Cerebellar nuclear complex (tissue), 1 donor: ENCODE results near the gene GMPPA.

ENCODE experiments used
- DNase-seq, 2 experiments: peaks; one replicate each; lab custom pipeline; 2025; lab: John Stamatoyannopoulos, UW

The GMPPA gene

DNA sequence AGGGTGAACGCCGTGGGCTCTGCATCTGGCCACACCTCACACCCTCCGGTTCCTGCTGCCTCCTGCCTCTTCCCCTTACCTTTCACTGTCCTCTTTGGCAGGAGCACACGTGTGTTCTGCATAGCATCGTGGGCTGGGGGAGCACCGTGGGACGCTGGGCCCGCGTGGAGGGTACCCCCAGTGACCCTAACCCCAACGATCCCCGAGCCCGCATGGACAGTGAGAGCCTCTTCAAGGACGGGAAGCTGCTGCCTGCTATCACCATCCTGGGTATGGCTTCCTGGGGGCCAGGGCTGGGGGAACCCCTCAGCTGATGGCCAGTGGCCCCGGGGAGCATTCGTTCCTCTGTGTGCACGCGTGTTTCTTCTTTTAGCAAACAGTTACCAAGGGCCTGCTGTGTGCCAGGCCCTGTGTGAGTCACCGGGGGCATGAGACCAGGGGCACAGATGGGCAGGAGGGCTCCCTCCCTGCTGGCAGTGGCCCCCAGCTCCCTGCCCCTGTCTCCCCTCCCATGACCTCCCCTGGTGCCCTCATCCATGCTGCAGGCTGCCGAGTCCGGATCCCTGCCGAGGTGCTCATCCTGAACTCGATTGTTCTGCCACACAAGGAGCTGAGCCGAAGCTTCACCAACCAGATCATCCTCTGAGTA is 7.6 kb downstream of the GMPPA start:
- no peak for DNase-seq

DNA sequence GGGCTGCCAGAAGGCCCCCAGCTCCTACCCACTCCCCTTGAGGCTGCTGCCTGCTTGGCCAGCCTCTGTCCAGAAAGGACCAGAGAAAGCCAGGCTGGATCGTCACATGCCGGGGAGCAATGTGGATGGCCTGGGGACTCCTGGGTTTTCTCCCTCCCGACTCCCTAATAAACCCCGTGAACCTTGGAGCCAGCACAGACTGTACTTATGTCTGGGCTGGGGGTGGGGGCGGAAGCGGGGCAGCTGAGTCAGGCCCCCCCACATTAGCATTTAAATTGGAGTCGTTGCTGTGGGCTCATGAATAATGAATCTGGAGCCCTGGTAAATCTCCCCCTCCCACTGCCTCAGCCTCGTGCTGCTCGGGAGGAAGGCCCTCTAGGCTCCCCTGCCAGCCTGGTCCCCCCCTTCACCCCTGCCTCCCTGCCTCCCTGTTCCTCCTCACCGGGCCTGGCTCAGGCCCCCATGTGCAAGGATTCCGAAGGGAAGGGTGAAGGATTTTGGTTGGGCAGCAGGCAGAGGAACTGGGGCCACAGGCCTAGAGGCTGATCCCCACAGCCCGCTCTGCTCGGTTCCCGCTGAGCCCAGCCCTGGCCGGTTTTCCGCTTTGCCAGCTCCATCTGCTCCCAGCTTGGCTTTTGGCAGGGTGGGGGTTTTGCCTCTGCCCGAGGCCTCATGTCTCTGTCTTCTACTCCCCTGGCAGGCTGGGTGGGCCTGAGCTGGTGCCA is 8.3 kb downstream of the GMPPA start:
- peak; percentile 30 to 70 for DNase-seq

DNA sequence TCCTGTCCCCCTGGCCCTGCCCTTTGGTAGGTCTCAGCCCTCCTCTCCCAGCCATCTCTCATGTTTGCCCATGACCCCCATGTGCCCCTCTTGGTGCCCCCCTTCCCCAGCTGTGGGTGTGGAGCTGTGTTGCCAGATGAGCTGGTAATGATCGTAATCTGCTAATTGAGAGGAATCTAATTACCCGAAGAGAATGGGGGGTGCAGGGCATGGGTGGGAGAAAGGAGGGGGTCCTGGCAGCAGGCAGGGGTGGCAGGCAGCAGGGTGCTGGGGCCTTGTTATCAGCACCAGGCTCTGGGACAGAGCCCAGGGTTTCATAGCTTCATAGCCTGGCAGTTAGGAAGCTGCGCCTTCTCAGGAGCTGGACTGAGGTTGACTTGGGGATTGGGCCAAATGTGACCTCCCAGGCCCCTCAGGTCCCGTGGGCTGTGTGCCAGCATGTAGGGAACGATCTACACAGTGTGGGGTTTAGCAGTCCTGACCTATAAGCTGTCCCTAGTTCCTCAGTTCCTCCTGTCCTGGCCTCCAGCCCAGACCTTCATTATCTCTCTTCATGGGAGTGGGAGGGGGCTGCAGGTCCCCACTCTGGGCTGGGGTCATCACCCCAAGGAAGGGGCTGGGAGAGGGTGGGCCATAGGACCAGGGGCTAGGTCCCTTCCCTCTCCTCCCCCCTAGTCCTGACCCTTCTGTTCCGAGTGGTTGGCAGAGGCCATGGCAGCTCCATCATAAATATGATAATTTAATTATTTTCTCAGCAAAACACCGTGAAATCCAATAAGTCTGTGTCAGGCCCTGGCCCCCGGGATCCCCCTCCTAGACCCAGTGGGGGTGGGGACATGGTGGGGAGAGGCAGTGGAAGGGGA is 9.1 kb downstream of the GMPPA start:
- DNase-seq: no peak

DNA sequence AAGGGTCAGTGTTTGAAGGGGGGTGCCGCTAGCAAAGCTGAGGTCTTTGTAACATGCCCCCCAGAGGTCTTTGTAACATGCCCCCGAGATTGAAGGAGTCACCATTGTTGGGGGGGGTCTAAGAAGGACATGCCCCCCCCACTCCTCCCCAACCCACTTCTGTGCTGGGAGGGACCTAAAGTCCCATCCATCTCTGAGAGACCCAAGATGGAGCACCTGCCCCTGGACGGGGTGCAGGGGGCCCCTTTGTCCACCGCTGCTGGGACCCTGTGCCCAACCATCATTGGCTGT is 9.7 kb downstream of the GMPPA start:
- no peak for DNase-seq

DNA sequence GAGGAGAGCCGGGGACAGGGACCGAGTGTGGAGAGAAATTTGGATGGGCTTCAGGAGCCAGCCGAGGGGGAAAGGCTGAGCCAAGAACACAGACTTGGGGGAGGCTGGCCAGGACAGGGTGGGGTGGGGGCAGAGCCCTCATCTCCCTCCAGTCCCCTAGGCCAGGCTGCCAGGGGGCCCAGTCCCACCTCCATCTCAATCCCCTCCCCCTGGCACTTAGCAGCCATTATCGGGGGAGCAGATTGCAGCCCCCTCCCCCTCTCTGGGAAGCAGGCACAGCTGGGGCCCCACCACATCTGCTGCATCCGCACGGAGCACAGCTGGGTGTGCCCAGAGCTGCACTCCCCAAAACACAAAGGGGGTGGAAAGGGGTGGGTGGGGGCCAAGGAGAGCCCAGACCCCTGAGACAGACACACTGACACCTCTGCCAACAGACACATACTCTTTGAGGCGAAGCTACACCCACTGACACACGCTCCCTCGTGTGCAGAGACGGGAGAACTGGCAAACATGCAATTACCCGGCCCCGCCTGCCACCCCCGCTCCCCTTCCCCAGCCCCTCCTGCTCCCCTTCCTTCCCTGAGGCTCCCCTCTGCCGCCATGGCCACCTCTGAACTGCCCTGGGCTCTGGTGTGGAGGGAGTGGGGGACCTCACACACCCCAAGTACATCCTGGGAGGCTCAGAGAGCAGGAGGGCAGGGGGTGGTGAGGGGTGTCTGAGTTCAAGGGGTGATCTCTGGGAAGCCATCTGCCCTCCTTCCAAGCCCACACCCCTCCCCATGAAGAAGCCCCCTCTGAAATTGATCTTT is 10.5 kb downstream of the GMPPA start:
- no peak for DNase-seq

DNA sequence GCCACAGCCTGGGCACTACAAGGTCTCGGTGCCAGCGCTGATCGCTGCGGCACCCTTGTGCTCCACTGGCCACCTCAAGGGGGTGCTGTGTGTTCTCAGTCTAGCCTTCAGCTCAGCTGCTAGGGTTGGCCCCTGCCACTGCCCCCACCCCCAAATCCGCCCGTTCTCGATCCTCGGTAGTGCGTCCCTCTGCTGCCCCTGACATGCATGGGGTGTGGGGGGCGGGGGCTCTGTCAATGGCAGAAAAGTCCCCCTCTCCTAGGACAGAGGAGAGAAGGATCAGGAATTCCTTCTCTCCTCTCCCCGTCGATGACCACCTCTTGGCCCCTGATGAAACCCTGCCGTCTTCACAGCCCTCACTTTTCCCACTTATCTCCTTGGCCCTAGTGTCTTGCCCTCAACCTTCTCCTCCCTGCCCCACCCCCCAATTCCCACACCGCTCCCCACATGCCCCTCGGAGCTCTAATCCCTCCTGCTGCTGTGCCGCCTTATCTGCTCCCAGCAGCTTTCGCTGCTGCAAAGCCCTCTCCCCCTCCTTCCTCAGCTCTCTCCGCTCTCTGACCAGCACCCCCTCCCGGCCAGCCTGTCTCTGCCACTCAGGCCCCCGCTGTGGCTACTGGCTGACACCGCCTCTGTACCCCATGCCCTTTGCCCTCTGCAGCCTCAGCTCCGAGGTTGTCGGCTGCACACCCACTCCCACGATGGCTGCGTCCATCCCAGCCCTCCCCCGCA is 11.3 kb downstream of the GMPPA start:
- DNase-seq: no peak

DNA sequence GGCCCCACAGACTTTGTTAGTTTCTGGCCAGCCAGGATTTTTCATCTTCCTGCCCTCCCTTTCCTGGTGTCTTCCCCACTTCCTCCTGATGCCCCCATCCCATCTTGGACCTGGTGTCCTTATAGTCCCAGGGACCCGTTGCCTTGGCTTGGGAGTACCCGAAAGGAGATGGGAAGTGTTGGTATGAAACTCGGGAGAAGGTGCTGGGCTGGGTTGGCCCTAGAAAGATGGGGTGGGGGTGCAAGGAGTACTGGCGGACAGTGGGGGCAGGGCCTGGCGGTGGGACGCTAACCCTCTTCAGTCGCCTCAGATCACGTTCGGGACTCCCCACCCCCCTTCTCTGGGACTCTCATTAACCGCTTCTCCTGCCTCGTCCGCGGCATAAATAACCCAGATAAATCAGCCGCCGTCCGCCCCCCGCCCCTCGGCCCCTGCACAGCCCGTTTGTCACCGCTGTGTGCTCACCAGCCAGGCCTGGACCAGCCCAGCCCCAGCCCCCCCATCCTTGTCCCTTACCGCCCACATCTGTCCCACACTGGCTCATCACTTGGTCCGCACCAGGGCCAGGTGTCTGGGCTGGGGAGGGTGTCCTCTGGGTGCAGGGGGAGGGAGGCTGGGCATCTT is 11.9 kb downstream of the GMPPA start:
- DNase-seq: no peak

DNA sequence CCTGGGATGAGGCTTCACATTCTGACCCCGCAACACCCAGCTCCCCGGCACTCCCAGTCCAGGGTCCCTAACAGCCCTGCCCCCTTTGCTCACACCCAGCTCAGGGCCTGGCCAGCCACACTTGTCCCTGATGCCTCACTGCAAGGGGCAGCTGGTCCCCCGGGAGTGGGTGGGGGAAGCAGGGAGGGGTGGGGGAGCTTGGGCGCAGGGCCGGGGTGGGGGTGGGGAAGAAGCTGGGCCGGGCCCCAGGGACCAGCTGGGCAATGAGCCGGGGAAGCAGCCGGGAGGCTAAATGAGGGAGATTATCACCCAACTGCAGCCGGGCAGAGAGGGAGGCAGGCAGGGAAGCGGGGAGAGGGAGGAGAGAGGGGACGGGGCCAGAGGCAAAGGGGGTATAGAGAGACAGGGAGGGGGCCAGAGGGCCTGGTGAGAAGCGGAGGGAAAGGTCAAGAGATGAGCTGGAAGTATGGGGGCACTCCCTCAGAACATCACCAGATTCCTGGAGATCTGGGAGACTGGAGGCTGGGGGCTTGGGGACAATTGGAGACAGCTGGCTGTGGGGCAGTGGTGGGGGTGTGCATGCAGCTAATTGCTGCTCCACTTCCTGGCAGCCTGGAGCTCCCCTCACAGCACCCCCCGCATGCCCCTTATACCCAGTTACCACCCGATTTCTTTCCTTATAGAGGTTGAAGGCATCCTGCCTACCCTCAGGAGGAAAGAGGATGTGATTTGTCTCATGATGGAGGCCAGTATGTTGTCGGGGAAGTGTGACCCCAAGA is 13.0 kb downstream of the GMPPA start:
- DNase-seq: no peak

DNA sequence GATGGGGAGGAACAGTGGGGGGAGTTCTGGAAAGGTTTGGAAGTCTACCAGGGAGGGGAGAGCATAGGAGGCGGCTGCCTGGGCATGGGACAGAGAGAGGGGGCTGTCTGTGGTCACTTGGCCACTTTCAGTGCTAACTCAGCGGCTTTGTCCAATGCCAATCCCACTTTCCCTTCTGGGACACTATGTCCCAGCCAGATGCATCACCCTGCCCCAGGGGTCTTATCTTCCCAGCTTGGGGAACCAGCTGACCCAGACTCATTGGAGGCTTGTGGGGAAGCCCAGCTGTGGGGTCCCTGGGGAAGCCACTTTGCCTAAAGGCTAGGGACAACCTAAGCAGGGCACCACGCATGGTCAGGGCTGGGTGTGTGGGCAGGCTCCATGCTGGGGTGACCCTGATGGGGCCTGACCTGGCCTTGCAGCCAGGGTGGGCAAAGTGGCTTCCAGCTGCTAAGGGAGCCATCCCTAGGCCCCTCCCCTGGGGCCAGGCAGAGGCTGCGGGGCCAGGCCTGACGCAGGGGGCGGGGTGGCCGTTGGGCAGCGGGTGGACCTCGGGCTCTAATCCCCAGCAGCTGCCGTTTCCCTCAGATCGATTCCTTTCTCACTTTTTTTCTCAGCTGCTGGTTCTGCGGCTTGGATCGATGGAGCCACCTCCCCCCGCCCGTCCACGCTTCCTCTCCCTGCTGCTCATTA is 14.0 kb downstream of the GMPPA start:
- no peak for DNase-seq

DNA sequence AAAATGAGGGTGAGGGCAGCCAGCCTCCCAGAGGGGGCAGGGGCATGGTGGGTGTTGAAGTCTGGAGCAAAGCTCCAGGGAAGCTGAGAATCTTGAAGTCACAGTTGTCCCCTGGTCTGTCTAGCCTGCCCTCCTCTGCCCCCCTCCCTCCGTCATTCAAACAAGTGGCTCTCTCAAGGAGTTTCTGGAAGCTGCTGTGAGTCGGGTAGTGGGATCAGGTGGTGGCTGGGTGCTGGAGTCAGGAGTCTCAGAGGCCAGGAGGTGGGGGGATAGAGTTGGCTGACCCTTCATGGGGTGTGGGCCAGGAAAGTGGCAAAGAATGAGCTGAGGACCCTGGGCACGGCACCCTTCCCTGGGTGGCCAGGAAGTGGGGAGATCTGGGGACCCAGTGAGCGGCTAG is 15.1 kb downstream of the GMPPA start:
- no peak for DNase-seq

DNA sequence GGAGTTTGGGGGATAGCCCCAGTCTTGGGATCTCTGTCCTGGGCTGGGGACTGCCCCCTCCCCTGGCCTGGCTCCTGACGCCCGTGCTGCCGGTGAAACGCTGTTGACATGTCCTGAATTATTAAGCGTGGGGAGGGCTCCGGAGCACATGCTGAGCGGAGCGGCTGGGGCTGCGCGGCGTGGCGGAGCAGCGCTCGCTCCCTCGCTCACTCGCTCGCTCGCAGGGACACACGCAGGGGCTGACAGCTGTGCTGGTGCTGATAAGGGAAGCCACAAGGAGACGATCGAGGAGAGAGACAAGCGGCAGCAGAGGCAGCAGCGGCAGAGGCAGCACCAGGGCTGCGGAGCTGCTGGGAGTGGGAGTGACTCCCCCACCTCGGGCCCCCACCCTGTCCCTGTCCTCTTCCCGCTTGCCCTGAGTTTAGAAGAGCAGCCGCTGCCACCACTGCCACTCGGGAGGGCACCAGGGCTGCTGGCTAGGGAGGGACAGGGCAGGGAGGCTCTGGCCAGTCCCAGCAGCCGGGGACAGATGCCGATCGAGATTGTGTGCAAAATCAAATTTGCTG is 15.6 kb downstream of the GMPPA start, which contains the start of gene ASIC4:
Gene ASIC4, plus strand, starts transcription at position 287 of the 566 bp plus-strand sequence. Its CDS starts 243 bp downstream, at position 530.
- no peak for DNase-seq

DNA sequence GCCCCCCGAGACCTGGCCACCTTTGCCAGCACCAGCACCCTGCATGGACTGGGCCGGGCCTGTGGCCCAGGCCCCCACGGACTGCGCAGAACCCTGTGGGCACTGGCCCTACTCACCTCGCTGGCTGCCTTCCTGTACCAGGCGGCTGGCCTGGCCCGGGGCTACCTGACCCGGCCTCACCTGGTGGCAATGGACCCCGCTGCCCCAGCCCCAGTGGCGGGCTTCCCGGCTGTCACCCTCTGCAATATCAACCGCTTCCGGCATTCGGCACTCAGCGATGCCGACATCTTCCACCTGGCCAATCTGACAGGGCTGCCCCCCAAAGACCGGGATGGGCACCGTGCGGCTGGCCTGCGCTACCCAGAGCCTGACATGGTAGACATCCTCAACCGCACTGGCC is 16.1 kb downstream of the GMPPA start:
- DNase-seq: no peak

DNA sequence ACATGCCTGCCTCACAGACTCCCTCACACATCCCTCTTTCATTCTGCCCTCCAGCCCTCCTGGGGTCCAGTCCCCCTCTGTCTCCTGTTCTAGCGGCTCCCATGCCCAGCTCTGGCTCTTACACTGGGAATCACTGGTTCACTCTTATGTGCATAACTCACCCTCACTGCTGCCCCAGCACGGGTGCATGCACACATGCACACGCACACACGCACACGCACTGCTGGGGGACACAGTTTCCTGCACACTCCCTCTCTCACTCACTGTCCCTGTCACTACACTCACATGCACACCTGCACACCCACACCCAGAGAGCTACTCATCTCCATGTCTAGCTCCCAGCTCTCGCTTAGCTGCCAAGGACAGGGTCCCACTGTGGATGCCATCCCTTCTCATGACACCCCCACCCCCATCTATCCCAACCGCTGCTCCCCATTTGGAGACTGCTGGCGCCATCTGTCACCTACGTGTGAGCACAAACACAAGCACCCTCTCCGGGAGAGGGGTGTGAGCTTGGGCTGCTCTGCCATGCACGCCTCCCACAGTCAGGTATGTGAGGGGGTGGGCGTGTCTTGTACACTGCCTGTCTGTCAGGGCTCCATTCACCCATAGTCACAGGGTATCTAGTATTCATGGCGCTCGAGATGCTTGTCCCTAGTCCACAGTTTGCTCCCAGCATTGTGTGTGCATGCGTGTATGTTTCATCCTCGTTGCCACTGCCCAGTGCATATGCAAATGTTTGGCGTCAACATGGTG is 17.4 kb downstream of the GMPPA start:
- DNase-seq: no peak

DNA sequence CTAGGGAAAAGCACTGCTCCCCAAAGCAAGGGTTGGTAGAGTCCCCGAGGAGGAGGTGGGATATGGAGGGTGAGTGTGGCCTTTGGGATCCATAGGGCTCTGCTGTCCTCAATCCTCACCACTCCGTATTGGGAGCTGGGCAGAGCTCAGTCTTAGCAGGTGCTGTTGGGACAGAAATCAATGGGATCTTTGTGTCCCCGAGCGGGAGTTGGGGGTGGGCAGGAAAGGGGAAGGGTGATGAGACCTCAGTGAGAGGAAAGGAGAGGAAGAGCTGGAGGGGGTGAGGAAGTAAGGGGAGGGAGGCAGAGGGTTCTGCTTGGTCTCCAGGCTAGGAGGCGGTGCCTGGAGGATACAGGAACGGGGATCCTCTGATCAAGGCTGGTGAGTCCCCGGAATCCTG is 18.2 kb downstream of the GMPPA start:
- no peak for DNase-seq

DNA sequence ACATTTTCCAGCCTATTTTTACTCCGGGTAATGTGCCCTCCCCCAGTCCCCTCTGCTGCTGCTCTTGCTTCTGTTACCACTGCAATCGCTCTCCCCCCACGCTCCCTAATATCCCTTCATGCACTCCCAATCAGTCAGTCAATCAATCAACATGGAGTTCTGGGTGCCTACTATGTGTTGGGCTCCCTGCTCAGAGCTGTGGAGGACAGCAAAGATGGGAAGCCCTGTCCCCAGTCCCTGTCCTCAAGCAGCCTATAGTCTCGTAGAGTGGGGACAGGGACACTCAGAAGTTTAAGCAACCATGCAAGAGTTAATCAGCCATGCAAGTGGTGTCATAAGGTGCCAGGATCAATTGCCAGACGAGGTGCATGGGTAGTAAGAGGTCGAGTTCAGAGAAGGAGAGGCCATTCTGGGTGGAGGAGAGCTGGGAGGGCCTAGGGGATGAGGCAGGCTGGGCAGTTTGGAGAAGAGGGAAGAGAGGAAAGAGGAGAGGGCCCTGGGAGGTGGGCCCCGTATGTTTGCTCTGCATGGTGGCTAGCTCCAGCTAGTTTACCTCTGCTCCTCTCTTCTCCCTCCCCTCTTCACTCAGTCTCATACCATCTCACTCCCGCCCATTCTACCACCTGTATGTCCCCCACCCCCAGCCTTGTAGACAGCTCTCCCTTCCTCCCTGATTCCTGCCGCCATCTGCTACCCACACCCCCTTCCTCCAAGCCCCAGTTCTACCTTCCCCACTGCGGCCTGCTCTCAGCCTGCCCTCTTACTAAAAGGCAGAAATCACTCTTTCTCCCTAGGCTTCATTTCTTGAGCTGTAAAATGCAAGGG is 19.5 kb downstream of the GMPPA start:
- no peak for DNase-seq

DNA sequence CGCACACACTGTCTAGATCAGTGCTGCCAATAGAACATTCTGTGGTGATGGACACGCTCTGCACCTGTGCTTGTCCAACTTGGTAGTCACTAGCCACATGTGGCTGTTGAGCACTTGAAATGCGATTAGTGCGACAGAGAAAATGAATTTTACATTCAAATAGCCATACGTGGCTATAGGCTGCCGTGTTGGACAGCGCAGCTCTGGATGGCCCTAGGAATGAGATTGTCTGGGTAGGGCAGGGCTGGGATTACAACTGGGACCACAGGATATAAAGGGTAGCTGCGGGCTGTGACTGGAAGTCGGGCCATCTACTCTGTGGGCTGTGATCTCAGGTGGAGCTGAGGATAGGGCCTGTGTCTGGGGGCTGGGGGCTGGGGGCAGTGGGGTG is 20.8 kb downstream of the GMPPA start:
- no peak for DNase-seq

DNA sequence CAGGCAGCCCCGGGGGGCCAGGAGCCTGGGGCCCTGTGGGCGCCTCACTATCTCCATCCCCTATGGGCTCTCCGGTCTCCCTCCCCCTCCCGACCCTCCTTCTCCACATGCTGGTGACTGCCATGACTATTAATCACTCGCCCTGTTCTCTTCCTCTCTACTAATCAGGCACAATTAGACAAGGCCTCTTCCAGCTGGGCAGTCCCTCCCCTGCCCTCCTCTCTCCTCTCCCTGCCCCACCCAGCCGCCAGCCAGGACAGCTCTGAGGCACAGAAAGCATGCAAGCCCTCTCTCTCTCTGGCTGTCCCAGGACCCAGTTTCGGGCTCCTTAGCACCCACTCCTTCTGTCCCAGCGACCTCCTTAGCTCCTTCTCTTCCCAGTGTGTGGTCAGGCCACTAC is 21.4 kb downstream of the GMPPA start:
- DNase-seq: no peak
